Lower leg skin (tissue), 3 donors: Measurements from ENCODE around the gene PRRT1.

Experiments
- CTCF ChIP-seq, 3 donors: fragments of 450-650 bp; IDR thresholded peaks; one replicate each; pipeline ENCODE4 v1.5.1; 2016; ENCODE audit warnings: antibody characterized with exemption in 3 of 3, mild to moderate bottlenecking in 3 of 3, moderate library complexity in 2 of 3
- POLR2A ChIP-seq, 2 donors: fragments of 450-650 bp; IDR thresholded peaks; one replicate each; pipeline ENCODE4 v1.6.1; 2016 to 2017; ENCODE audit warnings: antibody characterized with exemption in 2 of 2, mild to moderate bottlenecking in 1 of 2, moderate library complexity in 1 of 2

GRCh38 chr6:32116674-32117073 is 35.1 kb downstream of the PRRT1 start:
- no peak for TF ChIP-seq CTCF (IDR thresholded peaks at IDR 0.05)
- no peak for TF ChIP-seq POLR2A (IDR thresholded peaks at IDR 0.05)
